HG03175 (cell line): ENCODE measurements around the gene TRMT2A.

ENCODE experiments used
- ATAC-seq: cut with Tn5 transposase; IDR thresholded peaks from one replicate; pipeline ENCODE4 v1.9.1; 2021; ENCODE audit warnings: mild to moderate bottlenecking, moderate library complexity; ENCODE audit not compliant: unreplicated experiment

The TRMT2A gene

DNA sequence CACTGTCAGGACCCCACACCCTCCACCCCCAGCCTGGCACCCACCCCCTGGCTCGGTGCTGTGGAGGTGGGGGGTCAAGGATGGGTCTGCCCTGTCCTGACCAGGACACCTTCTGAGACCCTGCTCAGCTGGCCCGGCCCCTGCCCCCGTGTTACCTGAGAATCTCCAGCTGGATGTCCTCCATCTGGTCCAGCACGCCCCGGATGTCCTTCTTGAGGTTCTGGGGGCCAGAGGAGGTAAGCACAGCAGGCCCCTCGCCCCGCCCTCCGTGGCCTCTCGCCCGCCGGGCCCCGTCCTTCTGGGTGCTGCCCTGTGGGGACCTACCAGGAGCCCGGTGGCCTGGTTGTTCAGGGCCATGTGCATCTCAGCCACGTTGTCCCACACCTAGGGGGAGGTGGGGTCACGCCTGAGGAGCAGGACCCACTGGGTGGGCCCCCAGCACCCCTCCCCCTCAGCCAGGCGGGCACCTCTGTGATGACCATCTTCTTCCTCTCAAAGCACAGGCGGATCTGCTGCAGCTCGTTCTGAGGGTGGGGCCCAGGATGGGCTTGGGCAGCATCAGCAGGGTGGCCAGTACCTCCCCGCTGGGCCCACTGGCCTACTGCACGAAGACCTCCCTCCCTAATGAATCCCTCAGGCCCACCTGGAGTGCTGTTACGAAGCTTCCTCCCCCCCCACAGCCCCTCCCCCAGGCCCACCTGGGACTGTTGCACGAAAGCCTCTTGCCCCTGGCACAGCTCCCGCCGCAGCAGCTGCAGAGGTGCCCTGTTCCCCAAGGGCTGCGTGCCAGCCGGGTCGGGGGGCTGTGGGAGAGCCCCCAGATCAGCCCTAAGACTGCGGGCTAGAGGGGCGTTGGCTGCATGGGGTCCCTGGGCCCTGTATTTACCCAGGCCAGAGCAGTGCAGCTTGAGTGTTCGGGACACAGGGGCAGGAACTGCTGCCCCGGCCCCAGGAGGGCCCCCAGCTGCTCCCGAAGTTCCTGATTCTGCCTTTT, 32.5 kb upstream of the TRMT2A start:
- ATAC-seq: no peak

DNA sequence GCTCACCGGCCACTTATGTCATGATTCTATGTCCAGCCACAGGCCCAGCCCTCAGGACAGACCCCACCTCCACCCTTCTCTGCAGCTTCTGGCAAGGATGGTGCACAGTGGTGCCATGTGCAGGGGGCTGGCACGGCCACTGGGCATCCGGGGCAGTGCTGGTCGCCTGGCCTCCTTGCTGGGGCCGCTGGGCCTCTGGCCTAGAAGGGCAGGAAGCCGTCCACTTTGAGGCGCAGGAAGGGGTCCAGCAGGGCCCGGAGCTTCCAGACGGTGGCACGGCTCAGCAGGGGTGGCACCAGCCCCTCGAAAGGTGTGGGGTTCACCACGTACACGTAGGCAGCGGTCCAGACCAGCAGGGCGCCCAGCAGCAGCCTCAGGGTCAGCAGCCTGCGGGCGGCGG, 31.4 kb upstream of the TRMT2A start:
- no peak for ATAC-seq

DNA sequence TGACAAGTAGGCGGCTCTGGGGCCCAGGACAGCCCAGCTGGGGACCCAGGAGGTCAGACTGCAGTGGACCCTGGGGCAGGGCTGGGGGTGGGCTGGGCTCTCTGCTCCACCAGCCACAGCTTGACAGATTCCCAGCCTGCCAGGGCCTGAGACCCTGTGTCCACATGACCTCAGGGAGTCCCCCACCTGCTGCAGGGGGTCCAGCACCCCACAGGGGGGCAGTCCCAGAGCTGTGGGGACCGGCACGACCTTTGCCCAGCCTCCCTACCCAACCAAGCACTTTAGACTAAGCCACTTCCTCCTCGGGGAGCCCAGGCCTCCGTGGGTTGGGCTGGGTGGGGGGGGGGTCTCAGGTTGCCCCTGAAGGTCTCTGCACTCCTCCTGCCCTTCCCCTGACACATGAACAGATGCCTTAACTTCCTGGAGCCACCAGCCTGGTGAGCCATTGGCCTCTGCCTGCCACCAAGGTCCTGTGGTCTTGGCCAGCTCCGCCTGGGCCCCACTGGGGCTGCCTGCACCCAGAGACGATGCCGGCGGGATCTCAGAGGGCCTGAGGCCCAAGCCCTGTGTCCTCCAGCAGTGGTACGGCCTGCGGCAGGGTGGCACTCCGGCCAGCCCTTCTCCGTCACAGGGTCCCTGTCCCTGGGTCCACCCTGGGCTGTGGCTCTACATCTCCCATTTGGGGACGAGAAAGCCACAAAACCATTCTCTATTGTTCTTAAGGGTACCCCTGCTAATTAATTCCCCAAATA, 30.4 kb upstream of the TRMT2A start:
- no peak for ATAC-seq

DNA sequence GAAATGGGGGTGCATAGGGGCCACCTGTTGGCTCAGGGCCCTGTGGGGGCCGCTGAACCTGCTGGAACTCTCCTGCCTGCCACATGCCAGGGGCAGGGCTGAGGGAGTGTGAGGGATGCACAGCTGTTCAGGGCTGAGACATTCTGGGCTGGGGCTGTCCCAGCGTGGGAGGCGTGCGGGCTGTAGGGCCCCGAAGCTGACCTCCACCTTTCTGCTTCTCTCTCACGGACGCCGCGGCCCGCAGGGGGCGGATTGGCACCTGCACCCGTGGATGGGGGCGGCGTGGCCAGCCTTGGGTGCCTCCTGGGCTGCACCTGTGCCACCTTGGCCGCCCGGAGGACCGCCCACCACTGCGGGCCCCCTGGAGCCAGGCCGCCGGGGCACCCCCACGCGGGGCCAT, 29.8 kb upstream of the TRMT2A start:
- ATAC-seq: no peak

DNA sequence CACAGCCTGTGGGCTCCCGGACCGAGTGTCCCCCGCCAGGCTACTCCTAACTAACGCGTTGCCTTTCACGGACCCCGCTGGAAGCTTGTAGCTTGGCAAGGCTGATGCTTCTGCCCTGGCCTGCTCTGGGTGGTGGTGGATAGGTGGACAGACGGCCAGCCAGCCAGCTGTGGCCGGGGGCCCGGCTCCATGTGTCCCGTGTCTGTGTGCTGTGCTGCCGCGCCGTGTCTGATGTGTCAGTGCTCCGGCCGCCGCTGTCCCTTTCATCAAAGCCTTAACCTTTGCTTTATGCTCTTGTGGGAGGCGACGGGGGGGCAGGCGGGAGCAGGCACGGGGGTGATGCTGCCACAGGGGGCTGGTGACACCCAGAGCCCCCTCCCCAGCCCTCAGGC, 28.8 kb upstream of the TRMT2A start:
- no peak for ATAC-seq

DNA sequence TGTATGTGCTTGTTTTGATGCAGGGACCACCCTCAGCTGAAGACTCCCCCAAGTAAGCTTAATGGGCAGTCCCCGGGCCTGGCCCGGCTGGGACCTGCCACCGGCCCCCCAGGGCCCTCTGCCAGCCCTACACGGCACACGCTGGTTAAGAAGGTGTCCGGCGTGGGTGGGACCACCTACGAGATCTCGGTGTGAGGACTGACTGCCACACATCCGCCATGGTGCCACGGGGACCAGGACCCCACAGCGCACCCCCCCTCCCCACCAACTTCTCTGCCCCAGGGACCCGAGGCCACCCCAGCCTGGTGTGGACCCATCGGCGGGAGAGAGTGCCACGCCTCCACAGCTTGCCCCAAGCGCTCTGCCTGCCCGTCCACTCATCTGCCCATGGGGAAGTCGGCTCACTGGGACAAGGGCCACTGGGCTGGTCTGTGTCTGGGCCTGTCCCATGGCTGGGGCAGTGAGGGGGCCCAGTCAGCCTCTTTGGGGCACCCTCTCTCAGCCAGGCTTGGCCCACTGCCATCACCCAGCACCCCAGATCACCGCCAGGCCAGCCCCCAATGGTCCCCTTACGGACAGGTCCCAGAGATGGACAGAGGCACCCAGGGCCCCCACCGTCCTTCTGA, 28.3 kb upstream of the TRMT2A start:
- no peak for ATAC-seq

DNA sequence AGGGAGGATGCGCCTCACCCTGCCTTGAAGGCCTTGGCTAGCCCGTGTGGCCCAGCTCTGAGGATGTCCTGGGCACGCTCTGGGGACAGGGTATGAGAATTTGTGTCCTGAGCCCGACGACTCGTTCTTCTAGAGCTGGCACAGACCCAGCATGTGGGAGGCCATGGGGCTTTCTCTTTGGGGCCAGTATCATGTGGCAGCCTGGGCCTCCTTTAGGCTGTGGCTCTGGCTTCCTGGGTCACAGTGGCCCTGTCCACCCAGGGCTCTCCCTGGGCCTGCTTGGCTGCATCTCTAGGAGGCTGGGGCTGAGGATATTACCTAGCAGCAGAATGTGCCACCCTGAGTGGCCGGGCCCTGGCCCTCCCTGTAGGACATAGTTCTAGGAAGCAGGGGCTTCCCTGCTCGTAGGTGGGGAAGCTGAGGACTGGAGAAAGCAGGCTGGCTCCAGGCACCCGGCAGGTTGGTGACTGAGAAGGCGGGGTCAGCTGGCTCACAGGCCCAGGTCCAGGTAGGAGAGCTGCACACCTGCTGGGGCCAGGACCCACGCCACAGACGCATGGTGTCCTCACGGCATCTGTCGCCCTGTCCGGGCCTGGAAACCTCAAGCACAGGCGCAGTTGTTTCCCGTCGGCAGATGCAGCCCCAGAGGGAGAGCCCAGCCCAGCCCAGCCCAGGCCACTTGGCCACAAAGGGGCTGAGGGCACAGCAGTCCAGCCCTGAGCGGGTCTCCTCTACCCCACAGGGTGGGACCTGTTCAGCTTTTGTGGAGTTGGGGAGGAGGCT, 27.0 kb upstream of the TRMT2A start:
- ATAC-seq: no peak

DNA sequence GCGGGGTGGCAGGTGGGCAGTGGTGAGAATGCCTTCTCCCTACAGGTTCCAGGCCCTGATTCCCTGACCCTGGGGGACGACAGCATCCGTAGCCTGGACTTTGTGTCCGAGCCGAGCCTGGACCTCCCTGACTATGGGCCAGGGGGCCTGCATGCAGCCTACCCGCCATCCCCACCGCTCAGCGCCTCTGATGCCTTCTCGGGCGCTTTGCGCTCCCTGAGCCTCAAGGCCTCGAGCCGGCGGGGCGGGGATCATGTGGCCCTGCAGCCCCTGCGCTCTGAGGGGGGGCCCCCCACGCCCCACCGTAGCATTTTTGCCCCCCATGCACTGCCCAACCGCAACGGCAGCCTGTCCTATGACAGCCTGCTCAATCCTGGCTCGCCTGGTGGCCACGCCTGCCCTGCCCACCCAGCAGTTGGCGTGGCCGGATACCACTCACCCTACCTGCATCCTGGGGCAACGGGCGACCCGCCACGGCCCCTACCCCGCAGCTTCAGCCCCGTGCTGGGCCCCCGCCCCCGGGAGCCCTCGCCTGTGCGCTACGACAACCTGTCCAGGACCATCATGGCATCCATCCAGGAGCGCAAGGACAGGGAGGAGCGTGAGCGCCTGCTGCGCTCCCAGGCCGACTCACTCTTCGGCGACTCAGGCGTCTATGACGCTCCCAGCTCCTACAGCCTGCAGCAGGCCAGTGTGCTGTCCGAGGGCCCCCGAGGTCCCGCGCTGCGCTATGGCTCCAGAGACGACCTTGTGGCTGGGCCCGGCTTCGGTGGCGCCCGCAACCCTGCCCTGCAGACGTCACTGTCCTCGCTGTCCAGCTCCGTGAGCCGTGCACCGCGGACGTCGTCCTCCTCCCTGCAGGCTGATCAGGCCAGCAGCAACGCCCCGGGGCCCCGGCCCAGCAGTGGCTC, 25.9 kb upstream of the TRMT2A start:
- ATAC-seq: no peak

DNA sequence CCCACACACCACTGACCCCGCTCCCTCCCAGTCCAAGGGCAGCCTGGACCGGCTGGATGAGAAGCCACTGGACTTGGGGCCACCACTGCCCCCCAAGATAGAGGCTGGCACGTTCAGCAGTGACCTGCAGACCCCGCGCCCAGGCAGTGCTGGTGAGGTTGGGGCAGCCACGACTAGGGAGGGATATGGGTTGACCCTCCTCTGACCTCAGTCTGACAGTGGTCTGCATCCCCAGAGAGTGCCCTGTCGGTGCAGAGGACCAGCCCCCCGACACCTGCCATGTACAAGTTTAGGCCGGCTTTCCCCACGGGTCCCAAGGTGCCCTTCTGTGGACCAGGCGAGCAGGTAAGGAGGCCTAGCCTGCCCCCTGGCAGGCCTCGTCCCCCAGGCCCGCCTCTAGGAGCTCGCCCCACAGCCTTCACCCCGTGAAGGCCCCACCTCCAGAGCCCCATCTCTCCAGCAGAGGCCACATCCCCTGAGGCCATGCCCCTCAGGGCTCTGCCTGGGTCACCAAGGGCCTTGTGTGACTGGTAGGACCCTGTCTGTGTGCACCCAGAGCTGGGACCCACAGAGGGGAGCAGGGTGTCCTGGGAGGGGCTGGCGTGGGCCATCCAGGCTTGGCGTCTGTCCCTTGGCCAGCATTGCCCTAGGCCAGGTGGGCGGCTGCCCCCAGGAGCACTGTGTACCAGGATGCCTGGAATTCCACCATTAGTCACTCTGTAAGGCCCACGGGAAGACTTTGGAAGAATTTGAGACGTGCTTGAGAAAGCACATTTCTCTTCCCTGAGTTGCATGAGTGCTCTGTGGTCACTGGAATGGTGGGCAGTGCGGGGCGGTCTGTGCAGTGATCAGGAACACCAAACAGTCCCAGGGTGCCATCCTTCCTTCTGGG, 24.4 kb upstream of the TRMT2A start:
- ATAC-seq: no peak

DNA sequence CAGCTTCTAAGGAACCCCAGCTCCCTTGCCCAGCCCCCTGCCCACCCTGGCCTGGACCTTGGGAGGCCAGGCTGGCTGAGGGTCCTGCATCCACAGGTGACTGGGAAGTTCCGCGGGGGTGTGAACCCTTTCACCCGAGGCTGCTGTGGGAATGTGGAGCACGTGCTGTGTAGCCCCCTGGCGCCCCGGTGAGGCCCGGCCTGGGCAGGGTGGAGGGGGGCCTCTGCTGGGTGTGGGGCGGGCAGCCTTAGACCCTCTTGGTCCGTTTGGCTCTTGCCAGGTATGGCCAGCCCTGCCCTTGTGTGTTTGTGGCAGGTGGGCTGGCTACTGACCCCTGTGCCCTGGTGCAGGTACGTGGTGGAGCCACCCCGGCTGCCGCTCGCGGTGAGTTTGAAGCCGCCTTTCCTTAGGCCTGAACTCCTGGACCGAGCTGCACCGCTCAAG, 23.5 kb upstream of the TRMT2A start:
- ATAC-seq: no peak

DNA sequence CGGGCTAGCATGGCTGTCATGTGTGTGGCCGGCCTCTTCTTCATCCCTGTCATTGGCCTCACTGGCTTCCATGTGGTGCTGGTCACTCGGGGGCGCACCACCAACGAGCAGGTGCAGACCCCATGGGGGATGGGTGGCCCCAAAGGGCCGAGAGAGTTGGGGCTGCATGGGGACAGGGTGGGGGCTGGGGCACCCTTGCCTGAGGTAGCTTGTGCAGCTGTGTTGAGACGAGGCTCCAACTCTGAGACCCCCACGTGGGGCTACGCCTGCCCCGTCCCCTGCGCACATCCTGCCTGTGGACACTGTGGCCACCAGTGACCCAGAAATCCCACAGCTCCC, 23.1 kb upstream of the TRMT2A start:
- ATAC-seq: no peak

DNA sequence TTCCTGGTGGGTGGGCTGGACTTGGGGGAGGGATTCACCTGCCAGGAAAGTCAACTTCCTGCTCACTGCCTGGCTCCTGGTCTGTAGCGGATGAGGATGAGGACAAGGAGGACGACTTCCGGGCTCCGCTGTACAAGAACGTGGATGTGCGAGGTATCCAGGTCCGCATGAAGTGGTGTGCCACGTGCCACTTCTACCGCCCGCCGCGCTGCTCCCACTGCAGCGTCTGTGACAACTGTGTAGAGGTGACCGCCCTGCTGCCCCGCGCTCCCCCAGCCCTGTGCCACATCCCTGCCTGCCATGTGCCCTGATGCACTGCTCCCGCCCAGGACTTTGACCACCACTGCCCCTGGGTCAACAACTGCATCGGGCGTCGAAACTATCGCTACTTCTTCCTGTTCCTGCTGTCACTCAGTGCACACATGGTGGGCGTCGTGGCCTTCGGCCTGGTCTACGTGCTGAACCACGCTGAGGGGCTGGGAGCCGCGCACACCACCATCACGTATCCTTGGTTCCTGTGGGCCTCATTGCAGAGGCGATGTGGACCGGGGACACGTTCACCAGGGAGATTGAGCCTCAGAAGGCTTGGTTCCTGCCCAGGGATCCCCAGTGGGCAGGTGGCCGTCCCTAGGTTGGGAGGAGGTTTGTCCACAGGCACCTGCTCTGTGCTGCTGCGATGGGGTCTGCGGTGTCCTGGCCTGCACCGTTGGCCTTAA, 22.5 kb upstream of the TRMT2A start:
- ATAC-seq: no peak

DNA sequence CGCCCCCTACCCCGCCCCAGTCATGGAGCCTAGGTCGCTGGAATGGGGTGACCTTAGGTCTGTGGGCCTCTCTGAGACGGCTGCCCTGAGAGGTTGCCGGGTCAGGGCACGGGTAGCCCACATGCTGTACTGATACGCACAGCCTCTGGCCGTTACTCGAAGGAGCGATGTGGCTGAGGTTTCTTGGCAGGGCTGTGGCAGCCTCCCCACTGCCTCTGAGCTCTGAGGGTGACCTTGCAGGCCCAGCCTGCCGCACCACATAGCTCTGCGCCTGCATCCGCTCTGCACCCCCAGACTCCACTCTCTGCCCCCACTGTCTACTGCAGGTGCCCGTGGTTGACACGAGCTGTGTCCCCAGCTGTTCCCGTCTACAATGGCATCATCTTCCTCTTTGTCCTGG, 21.8 kb upstream of the TRMT2A start:
- ATAC-seq: no peak

DNA sequence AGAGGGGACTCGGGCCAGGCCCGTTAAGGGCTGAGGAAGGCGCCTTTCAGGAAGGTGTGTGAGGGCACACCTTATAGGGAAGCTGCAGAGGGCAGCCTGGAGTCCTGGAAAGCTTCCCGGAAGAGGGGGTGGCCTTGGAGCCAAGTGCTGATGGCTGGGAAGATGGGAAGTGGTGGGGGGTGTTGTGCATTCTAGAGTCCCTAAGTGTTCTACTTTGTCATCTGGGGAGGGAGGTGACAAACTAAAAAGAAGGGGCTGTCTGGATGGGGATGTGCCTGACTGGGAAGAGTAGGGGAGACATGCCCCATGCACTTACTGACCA, 21.4 kb upstream of the TRMT2A start:
- ATAC-seq: no peak

DNA sequence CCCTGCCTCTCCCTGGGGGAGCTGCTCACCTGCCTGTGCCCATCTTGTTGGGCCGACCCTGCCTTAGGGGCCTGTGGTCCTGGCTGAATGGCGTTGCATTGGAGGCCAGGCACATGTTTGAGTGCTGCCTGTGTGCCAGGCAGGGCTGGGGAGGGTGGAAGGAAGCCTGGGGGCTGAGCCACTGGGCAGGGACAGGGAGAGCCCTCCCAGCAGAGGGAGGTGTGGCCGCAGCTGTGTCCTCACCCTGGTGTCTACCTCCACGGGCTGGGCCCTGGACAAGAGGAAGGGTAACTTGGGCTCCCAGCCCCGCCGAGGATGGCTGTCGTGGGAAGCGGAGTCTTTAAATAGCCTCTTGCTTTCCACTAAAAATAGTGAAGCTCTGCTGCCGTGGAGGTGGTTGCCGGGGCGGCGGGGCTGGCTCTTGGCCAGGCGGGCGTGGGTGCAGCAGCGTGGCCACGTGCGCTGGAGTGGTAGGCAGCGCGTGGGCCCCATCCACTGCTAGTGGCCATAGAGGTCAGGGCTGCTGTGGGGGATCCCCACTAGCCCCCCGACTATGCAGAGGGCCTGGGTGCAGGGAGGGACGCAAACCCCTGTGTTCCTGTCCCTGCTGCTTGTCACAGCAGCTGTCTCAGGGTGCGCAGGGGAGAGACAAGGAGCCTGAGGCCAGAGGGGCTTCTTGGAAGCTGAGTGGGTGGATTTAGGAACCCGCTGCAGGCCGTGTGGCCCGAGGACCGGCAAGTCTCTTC, 20.8 kb upstream of the TRMT2A start:
- no peak for ATAC-seq

DNA sequence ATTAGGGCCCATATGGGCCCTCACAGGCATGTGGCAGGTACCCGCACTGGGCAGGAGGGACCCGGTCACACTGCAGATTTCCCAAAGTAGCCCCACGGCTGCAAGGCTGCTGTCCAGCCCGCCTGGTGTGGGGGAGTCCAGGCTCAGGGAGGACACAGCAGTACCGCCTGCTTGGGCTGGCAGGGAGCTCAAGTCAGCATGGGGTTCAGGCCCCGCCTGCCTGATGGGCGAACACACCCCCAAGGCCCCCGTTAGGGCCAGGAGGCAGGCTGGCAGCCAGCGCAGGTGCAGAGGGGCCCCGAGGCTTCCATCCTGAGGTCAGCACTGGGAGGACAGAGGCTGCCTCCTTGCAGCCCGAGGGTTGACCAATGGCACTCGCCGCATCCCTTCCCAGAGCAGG, 20.1 kb upstream of the TRMT2A start:
- no peak for ATAC-seq

DNA sequence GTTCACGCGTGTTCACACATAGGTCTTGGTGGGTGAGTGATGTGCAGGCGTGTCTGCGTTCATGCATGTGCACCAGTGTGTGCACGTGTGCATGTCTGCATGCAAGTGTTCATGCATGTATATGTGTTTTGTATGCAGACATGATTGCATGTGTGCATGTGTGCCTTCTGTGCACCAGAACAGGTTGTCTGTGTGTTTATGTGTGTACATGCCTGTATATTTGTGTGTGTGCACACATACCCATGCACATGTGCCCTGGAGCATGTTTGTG, 19.5 kb upstream of the TRMT2A start:
- ATAC-seq: no peak
